NK-92 (cell line): ENCODE results near the gene CYP19A1.

Experiments
- DNase-seq: peaks from one replicate; lab custom pipeline; 2025; ENCODE audit not compliant: unreplicated experiment; lab: John Stamatoyannopoulos, UW

The CYP19A1 gene

GRCh38 chr15:51363383-51363782 is 25.0 kb upstream of the CYP19A1 start:
- no peak for DNase-seq

- no peak for DNase-seq
Observed at GRCh38 chr15:51359981-51360380, 21.6 kb upstream of the CYP19A1 start.

GRCh38 chr15:51356983-51357382 is 18.6 kb upstream of the CYP19A1 start:
- DNase-seq = no peak

- no peak for DNase-seq
Observed at GRCh38 chr15:51356147-51356546, 17.8 kb upstream of the CYP19A1 start.

- DNase-seq = no peak
Observed at GRCh38 chr15:51355096-51355495, 16.7 kb upstream of the CYP19A1 start.

GRCh38 chr15:51353976-51354375 is 15.6 kb upstream of the CYP19A1 start:
- no peak for DNase-seq

GRCh38 chr15:51350723-51351122 is 12.3 kb upstream of the CYP19A1 start:
- DNase-seq = no peak

- no peak for DNase-seq
Observed at GRCh38 chr15:51349156-51349844, 10.9 kb upstream of the CYP19A1 start.

GRCh38 chr15:51348688-51349087 is 10.3 kb upstream of the CYP19A1 start:
- DNase-seq = no peak

- no peak for DNase-seq
Observed at GRCh38 chr15:51346136-51346535, 7.7 kb upstream of the CYP19A1 start.

- no peak for DNase-seq
Observed at GRCh38 chr15:51343466-51343865, 5.1 kb upstream of the CYP19A1 start.

GRCh38 chr15:51342227-51342999 is 4.0 kb upstream of the CYP19A1 start:
- DNase-seq = no peak

GRCh38 chr15:51341366-51342226 is 3.2 kb upstream of the CYP19A1 start, which contains the start of gene GLDN:
TSS of gene GLDN (plus strand) at chr15:51341655. CDS start at chr15:51341685, 30 bp downstream.
- no peak for DNase-seq

- no peak for DNase-seq
Observed at GRCh38 chr15:51335538-51336410, 2.6 kb downstream of the CYP19A1 start.

- DNase-seq = no peak
Observed at GRCh38 chr15:51335087-51335486, 3.3 kb downstream of the CYP19A1 start.

GRCh38 chr15:51334011-51334451 is 4.4 kb downstream of the CYP19A1 start:
- no peak for DNase-seq

- no peak for DNase-seq
Observed at GRCh38 chr15:51333571-51333970, 4.8 kb downstream of the CYP19A1 start.

- DNase-seq = no peak
Observed at GRCh38 chr15:51332206-51333147, 5.9 kb downstream of the CYP19A1 start.

- no peak for DNase-seq
Observed at GRCh38 chr15:51331141-51331540, 7.3 kb downstream of the CYP19A1 start.
